Panc1 (cell line): Measurements from ENCODE around the gene DCTN5. TPM values are rescaled to one million over a fixed set of nuclear protein-coding genes. Genes with fewer than 3 reads are reported as not detected.
"Not testable (repeated sequence)": the region's sequence is repeated elsewhere in the genome, so short reads cannot be mapped to it uniquely, and the experiment has no call there.

Experiments
- ATAC-seq: fragments of 200-7000 bp; cut with Tn5 transposase; 2 replicates; pipeline ENCODE4 v1.9.1; 2020; ENCODE audit warnings: mild to moderate bottlenecking, moderate library complexity
- BruUV-seq: library from RNA; stranded (reverse); fragments of 400-500 nt; replicated peaks from 2 replicates; lab custom pipeline; 2021; lab: Mats Ljungman, UMichigan
- CTCF ChIA-PET: fragments of 300-600 bp; sonication (Branson Sonifier 250); formaldehyde crosslinking; loops from one replicate; lab custom pipeline; 2022; ENCODE audit warnings: antibody characterized with exemption; lab: Charles Lee
- POLR2A ChIA-PET: fragments of 300-600 bp; sonication (Branson Sonifier 250); formaldehyde crosslinking; loops from one replicate; lab custom pipeline; 2022; ENCODE audit warnings: antibody characterized with exemption; lab: Charles Lee
- DNase-seq: peaks from one replicate; pipeline ENCODE4 v3.0.0-alpha.2; 2010; ENCODE audit warnings: low read depth, low spot score
- H3K27ac ChIP-seq: 2 replicates; pipeline ENCODE4 v1.5.1; 2011; ENCODE audit warnings: mild to moderate bottlenecking, low read length, inconsistent platforms
- H3K27me3 ChIP-seq: fragments of 200-500 bp; sonication (Bioruptor generic); 2 replicates; pipeline ENCODE4 v1.6.0; 2014; ENCODE audit warnings: low read length, inconsistent platforms; ENCODE audit not compliant: control insufficient read depth, insufficient read depth
- H3K36me3 ChIP-seq: fragments of 200-500 bp; sonication (Bioruptor generic); 2 replicates; pipeline ENCODE4 v1.5.1; 2014; ENCODE audit warnings: inconsistent platforms, mild to moderate bottlenecking, low read length, moderate library complexity; ENCODE audit not compliant: control insufficient read depth, insufficient read depth
- H3K4me1 ChIP-seq: 2 replicates; pipeline ENCODE4 v1.5.1; 2011; ENCODE audit warnings: inconsistent platforms, mild to moderate bottlenecking, low read length, moderate library complexity; ENCODE audit not compliant: control insufficient read depth, insufficient read depth
- H3K4me3 ChIP-seq, 2 experiments: 2 replicates each; pipeline ENCODE4 v1.5.1; 2011 to 2012; ENCODE audit warnings: low read depth in 2 of 2, low read length in 2 of 2, mild to moderate bottlenecking in 2 of 2, inconsistent platforms in 1 of 2, moderate library complexity in 1 of 2
- H3K9me3 ChIP-seq: fragments of 200-500 bp; sonication (Bioruptor generic); 2 replicates; pipeline ENCODE4 v1.5.1; 2014; ENCODE audit warnings: low read depth, mild to moderate bottlenecking, inconsistent platforms, low read length, moderate library complexity; ENCODE audit not compliant: control insufficient read depth, insufficient read depth
- CTCF ChIP-seq: fragments of 450-650 bp; IDR thresholded peaks from 2 replicates; pipeline ENCODE4 v1.5.1; 2017; ENCODE audit warnings: mild to moderate bottlenecking
- POLR2AphosphoS5 ChIP-seq: IDR thresholded peaks from 2 replicates; pipeline ENCODE4 v1.6.1; 2012; ENCODE audit warnings: mild to moderate bottlenecking, low read depth, low read length, moderate library complexity
- REST ChIP-seq, 2 experiments: IDR thresholded peaks; 2 replicates each; pipeline ENCODE4 v1.6.1; 2011 to 2012; ENCODE audit warnings: low read depth in 2 of 2, control low read depth in 1 of 2, low read length in 1 of 2, mild to moderate bottlenecking in 1 of 2, moderate library complexity in 1 of 2; ENCODE audit not compliant: insufficient read depth in 1 of 2
- SIN3A ChIP-seq: IDR thresholded peaks from 2 replicates; pipeline ENCODE4 v1.6.1; 2012; ENCODE audit warnings: low read depth, mild to moderate bottlenecking, low read length, moderate library complexity, borderline replicate concordance; ENCODE audit not compliant: insufficient read depth
- TCF7L2 ChIP-seq: IDR thresholded peaks from 2 replicates; pipeline ENCODE4 v1.6.1; 2011; ENCODE audit warnings: mild to moderate bottlenecking, low read depth, low read length, inconsistent platforms
- in situ Hi-C: cut with HindIII; loops from 2 replicates; pipeline ENCODE4 v1.10.0; 2016; ENCODE audit warnings: low sequenced_read_pairs, low pct_unique_long_range_greater_than_20kb
- intact Hi-C: fragments of 100-400 bp; cut with micrococcal nuclease; formaldehyde crosslinking; loops from one replicate; pipeline ENCODE4 v1.10.0; 2022; ENCODE audit not compliant: unreplicated experiment
- total RNA-seq: library from RNA; stranded (reverse); gene quantifications from one replicate; pipeline ENCODE4 v1.2.1, GENCODE V29; 2021; ENCODE audit not compliant: unreplicated experiment

DCTN5 gene
- total RNA-seq, 1 experiment from 2014 or later = 72.9 TPM

GRCh38 chr16:23712976-23713375 is 71.7 kb downstream of the DCTN5 start, which contains the start of gene ERN2:
Gene ERN2, minus strand, starts transcription at chr16:23713222. Its CDS starts 35 bp downstream, at chr16:23713187.
- no peaks in the 10 kb centered on the region for H3K4me1 ChIP-seq
- H3K4me3 ChIP-seq = no peak within 1 kb of the TSS
- in situ Hi-C loops (no loop called here), intact Hi-C loops (no loop called here)
- DNase-seq (no peak), ATAC-seq (no peak)
- CTCF ChIA-PET = no interaction called here
- POLR2A ChIA-PET = no interaction called here
- H3K36me3 ChIP-seq = no peaks in the 10 kb centered on the region
- no TSS peak for BruUV-seq
- no peak within 1 kb of the TSS for H3K27ac ChIP-seq
- H3K27me3 ChIP-seq = peaks cover 5% of the 10 kb centered on the region; the same call in 1 of the 2 replicates
- H3K9me3 ChIP-seq = peaks cover 4% of the 10 kb centered on the region; the same call in 1 of the 2 replicates
- no peak for TF ChIP-seq CTCF

GRCh38 chr16:23716484-23716883 is 75.2 kb downstream of the DCTN5 start:
- Histone ChIP-seq H3K4me1 (no peaks in the 10 kb centered on the region), H3K27ac (no peak overlapping the region), H3K4me3 (no peak overlapping the region), H3K36me3 (no peaks in the 10 kb centered on the region), H3K27me3 (peaks cover 5% of the 10 kb centered on the region; the same call in 1 of the 2 replicates), H3K9me3 (no peaks in the 10 kb centered on the region)
- BruUV-seq = no TSS peak
- no peak for ATAC-seq
- DNase-seq = no peak
- in situ Hi-C loops = no loop called here
- intact Hi-C loops = no loop called here
- no peak for TF ChIP-seq SIN3A
- no peak for TF ChIP-seq CTCF
- TF ChIP-seq POLR2AphosphoS5 = no peak
- TF ChIP-seq TCF7L2 = no peak
- no peak for TF ChIP-seq REST (IDR thresholded peaks at IDR 0.05; ENCODE audit: insufficient read depth in 1 of 2, low read depth in 2 of 2, low read length in 1 of 2)
- CTCF ChIA-PET = no interaction called here
- POLR2A ChIA-PET = no interaction called here

GRCh38 chr16:23722613-23723240 is 81.5 kb downstream of the DCTN5 start:
- H3K9me3 ChIP-seq, H3K36me3 ChIP-seq, in situ Hi-C loops, intact Hi-C loops, POLR2A ChIA-PET, ATAC-seq, H3K27ac ChIP-seq, H3K27me3 ChIP-seq, DNase-seq, CTCF ChIA-PET, H3K4me1 ChIP-seq, BruUV-seq, H3K4me3 ChIP-seq: not testable (repeated sequence)
